Cerebellar nuclear complex (tissue), 1 donor: ENCODE results near the gene RNASE8.
"Not testable (repeated sequence)": the region's sequence is repeated elsewhere in the genome, so short reads cannot be mapped to it uniquely, and the experiment has no call there.

Experiments
- DNase-seq, 2 experiments: peaks; one replicate each; lab custom pipeline; 2025; lab: John Stamatoyannopoulos, UW

The RNASE8 gene

DNA sequence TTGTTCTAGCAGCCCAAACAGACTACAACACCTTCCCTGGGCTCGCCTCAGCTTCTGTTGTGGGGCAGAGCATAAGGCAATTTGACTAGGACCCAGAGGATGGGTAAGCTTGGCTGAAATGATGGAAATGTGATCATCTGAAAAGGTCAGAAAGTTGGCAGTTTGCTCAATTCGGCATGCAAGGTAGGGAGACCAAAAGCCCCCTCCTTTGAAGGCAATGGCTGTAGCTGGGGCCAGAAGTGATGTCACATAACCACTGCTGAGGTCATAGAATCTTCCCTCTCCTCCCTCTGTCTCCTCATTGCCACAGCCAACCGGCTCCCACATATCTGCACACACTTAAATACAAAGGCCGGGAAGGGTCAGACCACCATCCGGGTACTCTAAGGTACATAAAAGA lies 27.7 kb upstream of the RNASE8 start, which contains the start of gene TPPP2:
TPPP2 (plus strand) TSS at position 301 of the 400 bp plus-strand sequence. CDS start 365 bp downstream, outside the sequence.
- DNase-seq: no peak

DNA sequence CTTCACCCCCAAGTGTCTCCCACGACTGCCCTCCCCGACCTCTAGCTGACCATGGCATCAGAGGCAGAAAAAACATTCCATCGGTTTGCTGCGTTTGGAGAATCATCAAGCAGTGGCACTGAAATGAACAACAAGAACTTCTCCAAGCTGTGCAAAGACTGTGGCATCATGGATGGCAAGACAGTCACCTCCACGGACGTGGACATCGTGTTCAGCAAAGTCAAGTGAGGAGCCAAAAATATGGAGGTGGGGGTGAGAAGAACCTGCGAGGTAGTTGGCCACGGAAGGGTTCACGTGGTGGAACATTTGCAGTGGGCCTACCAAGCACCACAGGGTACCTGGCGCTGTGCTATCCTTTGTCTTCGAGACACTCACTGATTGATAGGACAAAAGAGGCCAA lies 27.1 kb upstream of the RNASE8 start:
- DNase-seq: no peak

DNA sequence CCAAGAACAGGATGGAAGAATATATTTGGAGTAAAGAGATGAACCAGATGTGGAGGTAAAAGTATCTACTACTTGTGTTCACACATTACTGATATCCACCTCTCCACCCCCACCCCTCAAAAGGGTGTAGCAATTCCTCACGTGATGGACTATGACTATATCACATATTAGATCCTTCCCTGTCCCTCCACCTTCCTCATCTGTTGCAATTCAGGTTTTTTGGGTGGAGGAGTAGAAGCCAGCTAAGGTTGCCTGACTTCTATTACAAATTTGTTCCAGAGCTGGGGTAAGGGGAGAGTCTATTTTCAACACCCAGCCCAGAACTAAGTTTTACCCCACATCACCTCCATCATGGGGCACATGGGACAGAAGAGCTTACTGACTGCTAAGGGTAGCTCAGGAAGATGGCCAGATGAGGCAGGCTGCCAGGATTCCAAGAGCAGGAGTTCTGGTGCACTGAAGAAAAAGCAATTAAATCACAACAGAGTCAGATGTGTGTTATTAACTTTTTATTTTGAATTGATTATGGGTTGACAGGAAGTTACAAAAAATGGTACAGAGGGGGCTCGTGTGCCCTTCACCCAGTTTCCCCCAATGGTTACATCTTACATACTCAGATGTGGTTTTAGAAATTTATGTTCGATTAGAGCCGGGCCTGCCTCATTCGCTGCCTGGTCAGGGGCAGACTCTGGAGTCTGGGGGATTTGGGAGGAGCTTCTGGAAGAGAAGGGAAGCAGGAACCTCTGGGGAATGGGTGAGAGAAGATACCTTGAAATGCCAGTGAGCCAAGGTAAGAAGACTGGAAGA lies 25.1 kb upstream of the RNASE8 start:
- DNase-seq: no peak

DNA sequence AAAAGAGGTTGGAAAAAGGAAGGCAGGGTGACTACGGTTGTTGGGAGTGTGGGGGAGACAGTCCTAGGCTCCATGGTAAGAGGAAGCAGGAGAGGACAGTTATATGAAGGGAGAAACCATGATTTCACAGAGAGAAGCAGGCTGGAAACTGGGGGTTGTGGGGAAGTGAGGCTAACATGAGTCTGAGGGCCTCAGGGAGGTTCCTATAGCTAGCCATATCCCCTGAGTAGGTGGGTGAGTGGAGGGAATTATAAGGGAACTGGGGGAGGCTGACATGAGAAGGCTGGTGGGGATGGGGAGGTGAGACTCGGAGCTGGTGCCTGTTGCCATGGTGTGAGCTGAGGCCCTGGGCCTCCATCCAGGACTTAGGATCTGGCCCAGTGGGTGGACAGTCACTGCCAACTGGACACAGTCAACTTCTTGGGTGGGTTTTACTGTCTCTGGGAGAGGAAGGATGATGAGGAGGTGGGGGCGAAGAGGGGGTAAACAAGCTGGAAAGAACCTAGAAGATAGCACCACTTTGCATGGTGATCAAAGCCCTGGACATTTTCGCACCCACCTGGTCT lies 24.4 kb upstream of the RNASE8 start:
- no peak for DNase-seq

DNA sequence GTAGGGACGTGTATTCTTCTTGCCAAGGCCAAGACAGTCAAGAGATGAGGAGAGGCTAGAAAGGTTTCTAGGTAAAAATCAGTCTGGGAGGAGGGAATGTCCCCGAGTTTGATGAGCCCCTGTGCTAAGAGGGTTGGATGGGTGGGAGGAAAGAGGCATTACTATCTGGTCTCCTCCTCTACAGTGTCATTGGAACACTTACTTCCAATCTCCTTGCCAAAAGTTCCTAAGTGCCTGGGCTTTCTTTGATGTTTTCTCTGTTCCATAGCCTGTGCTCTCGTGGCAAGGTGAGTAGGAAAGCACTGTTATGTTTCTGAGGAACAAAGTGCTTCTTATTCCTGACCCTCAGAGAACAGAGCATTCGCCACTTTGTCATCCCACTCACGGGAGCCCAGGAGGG lies 22.9 kb upstream of the RNASE8 start, which contains the start of gene RNASE13:
RNASE13 (minus strand) TSS at position 101 of the 400 bp plus-strand sequence. CDS start 519 bp downstream, outside the sequence.
- no peak for DNase-seq

DNA sequence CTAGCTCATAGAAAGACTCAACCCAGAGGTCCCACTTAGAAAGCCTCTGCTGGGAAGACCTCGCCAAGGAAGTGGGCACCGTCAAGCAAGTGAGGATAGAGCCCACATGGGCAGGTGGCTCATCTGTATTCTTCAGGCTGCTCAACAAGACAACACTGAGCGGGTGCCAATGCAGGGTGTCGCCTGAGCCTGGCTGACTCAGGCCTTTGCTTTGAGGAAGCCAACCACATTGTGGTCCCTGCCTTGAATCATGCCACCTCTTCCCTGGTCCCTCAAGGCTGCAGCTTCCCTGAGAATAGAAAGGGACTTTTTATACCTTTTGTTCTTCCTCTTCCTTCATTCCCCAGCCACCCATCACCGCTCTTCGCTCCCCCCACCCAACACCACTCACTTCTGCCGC lies 20.9 kb upstream of the RNASE8 start:
- no peak for DNase-seq

DNA sequence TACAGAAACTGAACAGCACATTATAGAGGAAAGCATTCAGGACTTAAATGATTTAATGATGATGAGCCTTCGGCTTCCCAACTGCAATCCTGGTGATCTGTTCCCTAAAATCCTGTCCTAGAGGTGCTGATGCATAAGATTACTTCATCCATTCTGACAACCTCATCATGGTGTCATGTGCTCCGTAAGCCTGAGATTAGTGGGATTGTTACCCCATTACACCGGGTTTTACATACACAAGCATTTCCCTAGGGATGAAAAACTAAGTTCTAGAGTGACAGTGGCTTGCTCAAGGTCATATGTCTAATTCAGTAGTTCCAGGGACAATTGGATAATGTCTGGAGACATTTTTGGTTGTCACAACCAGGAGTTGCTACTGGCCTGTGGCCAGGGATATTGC lies 20.5 kb upstream of the RNASE8 start:
- no peak for DNase-seq

DNA sequence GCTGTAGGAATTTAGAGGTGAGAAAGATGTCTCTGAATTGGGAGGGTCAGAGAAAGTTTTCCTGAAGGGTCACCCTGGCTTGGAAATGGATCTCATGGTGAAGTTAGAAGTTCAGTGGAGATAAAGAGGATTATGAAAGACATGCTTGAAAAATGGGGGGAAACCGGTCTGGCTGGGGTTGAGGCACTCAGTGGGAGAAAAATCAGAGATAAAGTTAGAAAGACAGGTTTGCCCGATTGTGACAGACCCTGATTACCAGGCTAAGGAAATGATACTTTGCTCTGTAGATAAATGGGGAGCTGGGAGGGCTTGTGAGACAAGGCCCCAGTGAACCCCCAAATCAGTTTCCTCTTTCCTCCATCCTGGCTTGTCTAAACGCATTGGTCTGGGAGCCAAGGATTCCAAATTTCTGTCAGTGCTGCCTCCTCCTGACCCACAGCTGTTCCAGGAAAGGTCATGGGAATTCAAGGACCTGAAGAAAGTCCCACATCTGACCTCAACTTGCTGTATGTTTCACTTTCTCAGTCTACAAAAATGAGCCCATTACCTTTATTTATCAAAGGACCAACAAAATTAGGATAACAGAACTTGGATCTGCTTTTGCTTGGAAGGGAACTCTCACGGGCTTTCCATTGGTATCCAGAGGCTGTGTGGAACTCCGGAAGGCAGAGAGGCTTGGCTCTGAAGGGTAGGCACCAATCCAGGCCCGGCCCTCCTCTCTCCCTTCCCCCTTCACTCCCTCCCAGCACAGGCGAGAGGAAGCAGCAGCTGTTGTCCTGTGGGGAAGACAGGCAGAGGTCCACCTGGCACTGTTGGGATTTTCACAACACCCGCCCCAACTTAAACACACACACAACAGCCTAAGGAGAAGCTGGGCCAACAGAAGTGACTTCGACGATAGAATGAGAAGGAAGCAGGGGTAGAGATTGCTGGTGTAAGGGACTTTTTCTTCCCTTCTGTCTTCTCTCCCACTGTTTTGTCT lies 18.9 kb upstream of the RNASE8 start:
- DNase-seq: no peak

DNA sequence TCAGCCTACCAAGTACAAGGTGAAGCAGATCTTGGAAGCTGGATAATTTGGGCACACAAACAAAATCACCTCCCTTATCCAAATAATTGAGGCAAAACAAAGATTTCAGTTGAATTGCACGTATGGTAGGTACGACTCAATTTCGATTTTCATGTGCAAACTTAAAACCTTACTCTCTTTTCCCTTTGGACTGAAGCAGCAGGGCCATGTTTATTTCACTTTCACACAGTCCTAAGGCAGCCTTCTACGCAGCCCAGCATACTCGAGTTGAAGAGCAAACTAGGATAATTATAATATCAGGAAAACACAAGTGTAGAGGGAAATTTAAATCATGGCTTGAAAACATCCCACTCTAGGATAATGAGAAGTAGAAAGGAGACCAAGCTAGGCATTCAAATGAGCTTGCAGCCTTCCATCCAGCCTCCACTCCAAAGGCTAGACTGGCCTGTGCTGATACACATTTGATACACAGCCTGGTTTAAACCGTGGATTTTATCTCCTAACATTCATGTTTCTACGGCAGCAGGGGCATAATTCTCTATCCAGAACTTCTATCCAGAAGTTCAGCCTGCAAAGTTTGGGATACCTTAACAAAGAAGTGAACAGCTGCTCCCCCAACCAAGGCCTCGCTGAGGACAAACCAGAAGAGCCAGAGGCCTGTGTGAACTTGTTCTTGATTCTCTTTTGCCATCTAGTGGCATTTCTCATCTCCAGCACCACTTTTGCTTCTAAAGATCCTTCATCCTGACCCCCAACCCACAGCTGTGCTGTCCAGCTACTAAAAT lies 17.8 kb upstream of the RNASE8 start:
- no peak for DNase-seq

DNA sequence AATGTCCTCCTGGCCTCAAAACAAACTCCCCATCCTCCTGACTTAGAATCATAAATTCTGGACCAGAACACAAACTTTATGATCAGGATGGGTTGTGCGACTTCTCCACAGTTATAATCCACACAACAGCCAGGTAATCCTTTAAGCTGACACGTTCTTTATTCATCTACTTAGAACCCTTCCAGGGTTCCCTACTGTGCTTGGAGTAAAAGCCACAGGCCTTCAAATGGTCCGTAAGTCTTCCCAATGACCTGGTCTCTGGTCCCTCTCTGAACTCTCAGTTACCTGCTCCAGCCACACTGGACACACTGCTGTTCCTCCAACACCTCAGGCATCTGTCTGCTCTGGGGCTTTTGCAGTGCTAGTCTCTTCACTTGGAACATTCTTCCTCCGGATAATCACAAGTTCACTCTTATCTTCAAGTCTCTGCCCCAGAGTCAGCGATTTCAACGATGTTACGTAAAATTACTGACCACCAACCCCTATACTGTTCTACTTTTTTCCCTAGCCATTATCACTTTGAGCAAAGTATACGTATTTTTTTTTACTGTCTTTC lies 17.2 kb upstream of the RNASE8 start:
- no peak for DNase-seq

DNA sequence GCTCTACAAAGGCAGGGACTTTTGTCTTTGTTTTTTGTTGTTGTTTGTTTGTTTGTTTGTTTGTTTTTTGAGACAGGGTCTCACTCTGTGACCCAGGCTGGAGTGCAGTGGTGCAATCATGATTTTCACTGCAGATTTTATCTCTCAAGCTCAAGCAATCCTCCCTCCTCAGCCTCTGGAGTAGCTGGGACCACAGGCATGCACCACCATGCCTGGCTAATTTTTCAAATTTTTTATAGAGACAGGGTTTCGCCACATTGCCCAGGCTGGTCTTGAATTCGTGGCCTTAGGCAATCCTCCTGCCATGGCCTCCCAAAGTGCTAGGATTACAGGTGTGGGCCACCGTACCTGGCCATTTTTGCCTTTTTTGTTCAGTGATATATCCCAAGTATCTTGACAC lies 16.7 kb upstream of the RNASE8 start:
- not testable (repeated sequence) for DNase-seq

DNA sequence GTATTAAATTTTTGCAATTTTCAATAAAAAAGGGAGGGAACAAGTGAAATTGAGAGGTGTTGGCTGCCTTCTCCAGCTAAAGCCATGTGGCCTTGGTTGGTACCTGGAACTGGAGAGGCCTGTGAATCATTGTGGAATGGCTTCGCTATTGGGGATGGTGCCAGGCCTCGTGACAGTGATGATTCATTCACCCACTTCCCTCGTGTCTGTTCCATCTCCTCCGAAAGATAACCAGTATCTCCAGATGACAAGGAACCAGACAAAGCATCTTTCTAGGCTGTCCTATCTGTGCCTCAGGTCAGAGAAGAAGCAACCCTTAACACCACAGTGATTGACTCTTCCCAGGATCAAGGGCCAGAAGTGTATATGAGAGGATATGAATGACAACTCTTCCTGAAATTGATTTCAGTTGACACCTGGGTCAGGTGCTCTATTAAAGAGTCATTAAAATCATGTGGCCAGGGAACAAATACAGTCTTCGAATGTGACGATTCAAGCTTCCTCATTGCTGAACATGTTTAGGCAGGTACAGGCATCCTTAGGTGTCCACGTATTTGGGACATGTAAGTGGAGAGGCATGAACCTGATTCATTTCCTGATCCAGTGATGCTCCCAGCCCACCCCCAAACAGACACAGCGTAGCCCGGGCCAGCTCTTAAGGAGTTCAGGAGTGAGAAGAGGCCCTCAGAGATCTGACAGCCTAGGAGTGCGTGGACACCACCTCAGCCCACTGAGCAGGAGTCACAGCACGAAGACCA lies 15.8 kb upstream of the RNASE8 start, which contains the start of gene RNASE7:
RNASE7 (plus strand) TSS at position 687 of the 758 bp plus-strand sequence. CDS start 631 bp downstream, outside the sequence.
- no peak for DNase-seq

DNA sequence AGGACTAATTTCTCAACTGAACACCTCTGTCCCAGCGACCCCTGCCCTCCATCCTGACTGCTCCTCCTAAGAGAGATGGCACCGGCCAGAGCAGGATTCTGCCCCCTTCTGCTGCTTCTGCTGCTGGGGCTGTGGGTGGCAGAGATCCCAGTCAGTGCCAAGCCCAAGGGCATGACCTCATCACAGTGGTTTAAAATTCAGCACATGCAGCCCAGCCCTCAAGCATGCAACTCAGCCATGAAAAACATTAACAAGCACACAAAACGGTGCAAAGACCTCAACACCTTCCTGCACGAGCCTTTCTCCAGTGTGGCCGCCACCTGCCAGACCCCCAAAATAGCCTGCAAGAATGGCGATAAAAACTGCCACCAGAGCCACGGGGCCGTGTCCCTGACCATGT lies 14.7 kb upstream of the RNASE8 start:
- DNase-seq: no peak

DNA sequence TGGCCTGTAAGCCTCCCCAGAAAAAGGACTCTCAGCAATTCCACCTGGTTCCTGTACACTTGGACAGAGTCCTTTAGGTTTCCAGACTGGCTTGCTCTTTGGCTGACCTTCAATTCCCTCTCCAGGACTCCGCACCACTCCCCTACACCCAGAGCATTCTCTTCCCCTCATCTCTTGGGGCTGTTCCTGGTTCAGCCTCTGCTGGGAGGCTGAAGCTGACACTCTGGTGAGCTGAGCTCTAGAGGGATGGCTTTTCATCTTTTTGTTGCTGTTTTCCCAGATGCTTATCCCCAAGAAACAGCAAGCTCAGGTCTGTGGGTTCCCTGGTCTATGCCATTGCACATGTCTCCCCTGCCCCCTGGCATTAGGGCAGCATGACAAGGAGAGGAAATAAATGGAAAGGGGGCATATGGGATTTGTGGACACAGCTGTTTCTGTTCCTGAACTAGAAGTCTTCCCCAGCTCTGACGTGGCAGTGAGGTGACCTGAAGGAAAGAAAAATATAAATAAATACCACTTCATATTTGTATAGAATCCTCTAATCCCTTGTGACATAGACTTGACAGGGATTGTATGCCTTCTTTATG lies 14.1 kb upstream of the RNASE8 start:
- DNase-seq: no peak

DNA sequence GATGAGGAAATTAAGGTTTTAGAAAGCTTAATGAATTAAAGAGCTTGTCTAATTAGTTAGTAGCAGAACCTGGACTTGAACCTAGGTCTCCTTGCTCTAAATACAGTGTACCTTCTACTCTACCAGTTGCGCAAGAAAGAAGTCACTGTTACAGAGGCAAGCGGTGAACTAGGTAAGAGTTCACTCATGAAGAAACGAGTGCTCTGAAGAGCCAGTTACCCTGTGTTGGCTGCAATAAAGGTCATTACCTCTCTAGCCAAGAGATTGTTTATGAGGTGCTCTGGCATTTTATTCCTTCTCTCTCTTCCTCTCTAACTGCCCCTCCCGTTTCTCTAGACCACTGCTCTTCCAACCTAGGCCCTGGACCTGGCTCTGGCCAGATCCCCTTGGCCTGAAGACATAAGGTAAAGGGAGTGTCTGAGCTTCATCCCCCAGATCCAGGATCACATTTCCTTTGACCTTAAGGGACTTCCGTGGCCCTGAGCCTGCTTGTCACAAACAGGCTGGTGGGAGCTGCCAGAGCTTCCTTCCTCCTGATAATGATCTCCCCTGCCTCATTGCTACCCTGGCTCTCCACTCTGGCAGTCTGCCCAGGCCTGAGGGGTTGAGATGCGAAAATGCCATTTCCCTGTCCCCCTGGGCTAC lies 13.5 kb upstream of the RNASE8 start:
- DNase-seq: no peak

DNA sequence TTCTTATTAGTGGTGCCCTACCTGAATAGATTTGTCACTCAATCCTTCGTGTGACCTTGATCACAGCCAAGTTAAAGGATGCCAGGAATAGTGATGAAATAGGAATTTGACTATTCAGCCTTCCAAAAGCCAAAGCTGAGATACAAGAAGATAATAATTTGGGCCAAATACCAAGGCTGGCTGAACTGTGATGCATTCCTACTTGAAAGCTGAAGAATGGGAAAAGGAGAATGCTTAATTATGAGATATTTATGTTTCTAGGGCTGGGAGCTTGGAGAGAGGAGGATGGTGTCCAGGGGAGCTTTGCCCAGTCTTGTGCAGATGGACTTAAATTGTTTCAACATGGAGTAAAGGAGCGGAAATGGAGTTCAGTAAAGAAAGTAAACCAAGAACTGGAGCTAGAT lies 10.2 kb upstream of the RNASE8 start:
- DNase-seq: no peak

DNA sequence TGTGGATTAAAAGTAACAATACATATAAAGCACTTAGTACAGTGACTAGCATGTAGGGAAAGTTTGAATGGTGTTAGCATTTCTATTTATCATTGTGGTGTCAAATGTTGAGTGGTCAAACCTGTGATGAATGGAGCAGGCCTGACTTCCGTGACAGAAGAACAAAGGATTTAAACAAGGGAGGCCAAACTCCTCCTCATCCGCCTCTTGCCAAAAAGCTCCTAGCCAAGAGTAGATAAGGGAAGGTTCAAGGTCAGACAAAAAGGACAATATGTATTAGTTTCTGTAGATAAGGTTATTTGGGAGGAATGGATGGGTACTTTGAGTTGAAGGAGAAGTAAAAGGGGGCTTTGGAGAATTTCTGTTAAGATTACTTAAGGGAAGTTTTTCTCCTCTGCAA lies 9.0 kb upstream of the RNASE8 start:
- no peak for DNase-seq

DNA sequence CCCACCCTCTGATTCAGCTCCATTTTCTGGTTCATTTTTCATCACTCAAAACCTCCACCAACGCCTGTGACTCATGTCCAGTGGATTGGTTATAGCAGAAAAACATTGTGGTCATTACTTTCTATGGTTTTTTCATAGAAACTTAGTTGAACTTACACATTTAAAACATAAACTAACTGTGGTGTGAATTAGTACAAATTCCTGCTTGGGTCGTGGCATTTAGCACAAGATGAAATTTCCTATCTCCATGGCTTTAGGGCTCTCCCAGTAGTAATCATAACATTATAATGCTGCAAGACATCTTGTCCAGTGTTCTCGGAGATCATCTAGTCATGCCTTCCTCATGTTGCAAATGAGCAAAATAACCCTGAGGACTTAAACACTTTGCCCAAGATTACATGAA lies 8.3 kb upstream of the RNASE8 start:
- DNase-seq: no peak

DNA sequence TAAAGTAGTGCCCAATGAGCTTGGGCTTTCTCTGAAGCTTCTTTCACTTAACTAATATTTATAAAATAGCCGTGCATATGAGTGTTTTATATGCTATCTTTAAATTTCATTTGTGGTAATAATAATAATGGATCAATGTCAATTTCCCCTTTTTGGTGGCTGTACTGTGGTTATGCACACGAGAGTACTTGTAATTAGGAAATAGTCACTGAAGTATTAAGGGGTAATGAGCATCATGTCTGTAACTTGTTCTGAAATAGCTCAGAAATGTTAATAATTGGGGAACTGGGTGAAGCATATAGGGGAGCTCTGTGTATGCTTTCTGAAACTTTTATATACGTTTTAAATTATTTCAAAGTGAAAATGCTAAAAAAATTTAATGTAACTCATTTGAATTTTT lies 7.0 kb upstream of the RNASE8 start:
- DNase-seq: no peak
